Measurements from ENCODE around the gene SSBP1.

SSBP1 gene

DNA sequence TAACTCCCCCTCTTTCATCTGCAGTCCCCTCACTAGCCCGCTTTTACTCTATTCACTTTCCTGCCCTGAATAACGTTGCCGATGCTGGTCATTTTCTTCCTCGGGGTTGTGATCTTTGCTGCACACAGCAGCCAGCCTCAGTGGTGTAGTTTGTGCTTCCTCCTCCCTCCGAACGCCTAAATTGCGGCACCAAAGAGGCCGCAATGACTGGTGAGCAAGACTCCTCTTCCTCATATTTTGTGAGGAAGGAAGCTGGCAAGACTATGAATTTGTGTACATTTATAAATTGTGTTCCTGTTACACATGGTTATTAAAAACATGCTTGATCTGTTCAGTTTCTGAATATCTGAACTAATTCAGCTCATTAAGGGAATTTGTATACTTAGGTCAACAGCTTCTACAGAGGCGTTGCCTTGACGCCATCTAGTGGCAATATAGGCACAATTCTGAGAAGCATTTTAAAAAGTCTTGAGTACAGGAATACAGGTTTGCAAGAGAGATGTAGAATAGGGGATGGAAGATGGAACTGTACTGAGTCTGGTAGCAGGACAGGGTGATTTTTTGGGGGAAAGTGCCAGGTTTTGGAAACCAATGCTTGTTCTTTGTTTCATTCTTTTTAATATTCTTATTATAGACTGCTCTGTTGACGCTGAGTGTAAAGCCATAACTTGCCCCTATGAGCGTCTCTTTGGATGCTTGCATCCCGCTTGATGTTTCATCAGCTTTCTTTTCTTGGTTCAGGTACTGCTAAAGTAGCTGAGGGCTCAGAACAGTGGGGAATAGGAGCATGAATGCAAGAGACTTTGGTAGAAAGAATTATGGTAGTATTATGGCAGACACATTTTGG, 47.8 kb downstream of the SSBP1 start:
- DNase-seq = no peak

DNA sequence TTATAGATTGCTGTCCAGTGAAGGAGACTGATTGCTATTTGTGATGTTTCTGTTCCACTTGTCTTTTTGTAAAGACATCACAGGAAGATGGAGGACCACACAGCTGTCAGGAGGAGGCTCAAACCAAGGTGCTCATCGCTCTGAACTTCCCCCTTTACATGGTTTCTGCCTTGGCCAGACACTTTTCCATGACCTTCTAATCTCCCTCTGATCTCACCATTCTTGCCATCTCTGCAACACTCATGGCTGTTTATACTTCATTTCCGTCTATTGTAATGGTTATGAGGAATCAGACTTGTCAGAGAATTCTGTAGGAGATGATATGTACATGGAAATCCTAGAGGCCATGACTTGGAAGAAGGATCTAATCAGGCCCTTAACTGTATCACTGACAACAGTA, 50.1 kb downstream of the SSBP1 start:
- no peak for DNase-seq

DNA sequence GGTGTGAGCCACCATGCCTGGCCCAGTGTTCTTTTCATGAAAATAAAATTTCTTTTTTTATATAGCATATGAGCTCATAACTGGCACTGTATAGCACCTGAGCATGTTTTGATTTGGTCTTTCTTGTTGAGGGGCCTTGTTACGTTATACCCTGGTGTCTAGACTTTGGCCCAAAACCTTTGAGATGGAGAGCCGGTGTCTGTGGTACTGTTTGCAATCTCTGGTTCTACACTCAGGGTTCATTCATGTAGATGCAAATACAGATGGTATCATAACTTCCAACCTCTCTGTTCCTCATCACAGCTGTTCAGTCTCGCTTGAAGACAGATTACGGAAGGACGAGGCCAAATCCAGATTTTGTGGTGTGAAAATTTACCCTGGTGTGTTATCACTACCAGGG, 51.8 kb downstream of the SSBP1 start, which contains the start of gene TAS2R5:
TSS of gene TAS2R5 (plus strand) at position 301 of the 400 bp plus-strand sequence. CDS start 145 bp downstream, outside the sequence.
- no peak for DNase-seq

- no peak for DNase-seq
These were observed 54.4 kb downstream of the SSBP1 start for GRCh38 chr7:141792526-141792925.
